Glutamatergic neuron (in vitro differentiated cells): ENCODE results near the gene SIRT4. TPM values are rescaled to one million over a fixed set of nuclear protein-coding genes. Genes with fewer than 3 reads are reported as not detected.
"Not testable (repeated sequence)": the region's sequence is repeated elsewhere in the genome, so short reads cannot be mapped to it uniquely, and the experiment has no call there.

Source experiments
- DNase-seq: peaks from one replicate; pipeline ENCODE4 v3.0.0; 2022
- H3K27ac Mint-ChIP-seq: one replicate; pipeline ENCODE4 v1.8.0; 2020; ENCODE audit warnings: mild to moderate bottlenecking, mixed read lengths, inconsistent platforms; ENCODE audit not compliant: unreplicated experiment
- H3K27me3 Mint-ChIP-seq: one replicate; pipeline ENCODE4 v1.8.0; 2020; ENCODE audit warnings: mild to moderate bottlenecking, moderate library complexity, mixed read lengths, inconsistent platforms; ENCODE audit not compliant: unreplicated experiment
- H3K36me3 Mint-ChIP-seq: one replicate; pipeline ENCODE4 v1.8.0; 2020; ENCODE audit warnings: mild to moderate bottlenecking, mixed read lengths, inconsistent platforms; ENCODE audit not compliant: unreplicated experiment
- H3K4me1 Mint-ChIP-seq: one replicate; pipeline ENCODE4 v1.8.0; 2020; ENCODE audit warnings: mild to moderate bottlenecking, low read depth, mixed read lengths, inconsistent platforms; ENCODE audit not compliant: unreplicated experiment
- H3K4me3 Mint-ChIP-seq: one replicate; pipeline ENCODE4 v1.8.0; 2020; ENCODE audit warnings: mild to moderate bottlenecking, mixed read lengths, inconsistent platforms; ENCODE audit not compliant: unreplicated experiment
- H3K9me3 Mint-ChIP-seq: one replicate; pipeline ENCODE4 v1.8.0; 2020; ENCODE audit warnings: mild to moderate bottlenecking, moderate library complexity, mixed read lengths, inconsistent platforms; ENCODE audit not compliant: unreplicated experiment
- CTCF ChIP-seq: fragments of 200-600 bp; sonication (generic); IDR thresholded peaks from one replicate; pipeline ENCODE4 v1.5.0; 2021; ENCODE audit not compliant: partially characterized antibody, unreplicated experiment
- total RNA-seq: library from RNA; stranded (reverse); fragmentation: NEBNext Ultra II Directional; extraction: Animal tissue kit (Norgen Biotek cat#: 25700); gene quantifications from one replicate; pipeline ENCODE4 v1.2.1, GENCODE V29; 2021; ENCODE audit not compliant: unreplicated experiment

SIRT4 gene
- total RNA-seq, 1 donor from 2014 or later, result 3.8 TPM

- Mint-ChIP-seq H3K27ac (no peak overlapping the region), H3K27me3 (peaks cover 2% of the 10 kb centered on the region), H3K9me3 (peaks cover 5% of the 10 kb centered on the region), H3K4me3 (no peak overlapping the region), H3K4me1 (no peaks in the 10 kb centered on the region), H3K36me3 (peaks cover 3% of the 10 kb centered on the region)
- DNase-seq, result no peak
- TF ChIP-seq CTCF, result no peak
Measured at GRCh38 chr12:120331390-120331789, 29.3 kb downstream of the SIRT4 start.

- no peaks in the 10 kb centered on the region for H3K4me1 Mint-ChIP-seq
- peaks cover 2% of the 10 kb centered on the region for H3K27me3 Mint-ChIP-seq
- no peak overlapping the region for H3K4me3 Mint-ChIP-seq
- H3K36me3 Mint-ChIP-seq, result peaks cover 8% of the 10 kb centered on the region
- DNase-seq, result no peak
- TF ChIP-seq CTCF, result no peak
- H3K9me3 Mint-ChIP-seq, result peaks cover 7% of the 10 kb centered on the region
- no peak overlapping the region for H3K27ac Mint-ChIP-seq
Measured at GRCh38 chr12:120332041-120332440, 29.9 kb downstream of the SIRT4 start.

- peaks cover 13% of the 10 kb centered on the region for H3K36me3 Mint-ChIP-seq
- H3K4me3 Mint-ChIP-seq, result no peak overlapping the region
- no peak overlapping the region for H3K27ac Mint-ChIP-seq
- DNase-seq, result no peak
- H3K4me1 Mint-ChIP-seq, result no peaks in the 10 kb centered on the region
- H3K9me3 Mint-ChIP-seq, result peaks cover 7% of the 10 kb centered on the region
- H3K27me3 Mint-ChIP-seq, result peaks cover 2% of the 10 kb centered on the region
- TF ChIP-seq CTCF, result no peak
Measured at GRCh38 chr12:120332523-120332922, 30.4 kb downstream of the SIRT4 start.

- peak; percentile 70 for DNase-seq
- not testable (repeated sequence) for H3K4me3 Mint-ChIP-seq, H3K27me3 Mint-ChIP-seq, H3K4me1 Mint-ChIP-seq, H3K27ac Mint-ChIP-seq
- TF ChIP-seq CTCF, result peak; percentile 52
- Mint-ChIP-seq H3K36me3 (peaks cover 25% of the 10 kb centered on the region), H3K9me3 (peaks cover 16% of the 10 kb centered on the region)
Measured at GRCh38 chr12:120335447-120335846, 33.3 kb downstream of the SIRT4 start.

GRCh38 chr12:120336392-120336791, 34.3 kb downstream of the SIRT4 start:
- H3K27me3 Mint-ChIP-seq, H3K4me1 Mint-ChIP-seq, H3K4me3 Mint-ChIP-seq, H3K27ac Mint-ChIP-seq, DNase-seq: not testable (repeated sequence)
- peaks cover 25% of the 10 kb centered on the region for H3K36me3 Mint-ChIP-seq
- peaks cover 14% of the 10 kb centered on the region for H3K9me3 Mint-ChIP-seq

- Mint-ChIP-seq H3K4me1 (no peaks in the 10 kb centered on the region), H3K4me3 (no peak overlapping the region), H3K36me3 (peaks cover 25% of the 10 kb centered on the region), H3K9me3 (peaks cover 16% of the 10 kb centered on the region), H3K27me3 (peaks cover 2% of the 10 kb centered on the region), H3K27ac (no peak overlapping the region)
- no peak for DNase-seq
- TF ChIP-seq CTCF, result no peak
Measured at GRCh38 chr12:120337730-120338129, 35.6 kb downstream of the SIRT4 start.
